Measurements from ENCODE around the gene ARSJ.

DNA sequence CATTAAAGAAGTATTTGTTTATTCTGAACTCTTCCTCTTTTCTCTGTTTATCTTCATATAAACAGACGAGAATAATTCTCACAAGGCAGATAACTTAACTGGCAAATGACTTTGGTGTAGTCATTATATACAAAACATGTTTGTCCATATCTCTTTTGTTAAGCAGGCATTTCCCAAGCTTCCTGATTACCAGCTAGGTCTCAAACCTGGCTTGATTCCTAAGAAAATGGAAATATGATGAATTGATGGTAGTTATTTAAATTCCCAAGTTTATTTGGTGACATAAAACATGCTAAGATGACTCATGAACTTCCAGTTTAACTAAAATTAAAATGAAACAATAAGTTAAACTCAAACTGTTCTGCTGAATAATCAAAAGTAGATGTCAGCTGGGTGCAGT is 96.8 kb downstream of the ARSJ start:
- TF ChIP-seq, protein P1, sequence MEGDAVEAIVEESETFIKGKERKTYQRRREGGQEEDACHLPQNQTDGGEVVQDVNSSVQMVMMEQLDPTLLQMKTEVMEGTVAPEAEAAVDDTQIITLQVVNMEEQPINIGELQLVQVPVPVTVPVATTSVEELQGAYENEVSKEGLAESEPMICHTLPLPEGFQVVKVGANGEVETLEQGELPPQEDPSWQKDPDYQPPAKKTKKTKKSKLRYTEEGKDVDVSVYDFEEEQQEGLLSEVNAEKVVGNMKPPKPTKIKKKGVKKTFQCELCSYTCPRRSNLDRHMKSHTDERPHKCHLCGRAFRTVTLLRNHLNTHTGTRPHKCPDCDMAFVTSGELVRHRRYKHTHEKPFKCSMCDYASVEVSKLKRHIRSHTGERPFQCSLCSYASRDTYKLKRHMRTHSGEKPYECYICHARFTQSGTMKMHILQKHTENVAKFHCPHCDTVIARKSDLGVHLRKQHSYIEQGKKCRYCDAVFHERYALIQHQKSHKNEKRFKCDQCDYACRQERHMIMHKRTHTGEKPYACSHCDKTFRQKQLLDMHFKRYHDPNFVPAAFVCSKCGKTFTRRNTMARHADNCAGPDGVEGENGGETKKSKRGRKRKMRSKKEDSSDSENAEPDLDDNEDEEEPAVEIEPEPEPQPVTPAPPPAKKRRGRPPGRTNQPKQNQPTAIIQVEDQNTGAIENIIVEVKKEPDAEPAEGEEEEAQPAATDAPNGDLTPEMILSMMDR (IDR thresholded peaks at IDR 0.05; ENCODE audit: low read length): no peak
- no peak for TF ChIP-seq EZH2 (optimal IDR thresholded peaks at IDR 0.05; ENCODE audit: low read depth, low read length)
